ENCODE results near the gene SCRN1. TPM values are rescaled to one million over a fixed set of nuclear protein-coding genes. Genes with fewer than 3 reads are reported as not detected.

The SCRN1 gene
- polyA plus RNA-seq, 1 experiment, result 81.4 TPM

DNA sequence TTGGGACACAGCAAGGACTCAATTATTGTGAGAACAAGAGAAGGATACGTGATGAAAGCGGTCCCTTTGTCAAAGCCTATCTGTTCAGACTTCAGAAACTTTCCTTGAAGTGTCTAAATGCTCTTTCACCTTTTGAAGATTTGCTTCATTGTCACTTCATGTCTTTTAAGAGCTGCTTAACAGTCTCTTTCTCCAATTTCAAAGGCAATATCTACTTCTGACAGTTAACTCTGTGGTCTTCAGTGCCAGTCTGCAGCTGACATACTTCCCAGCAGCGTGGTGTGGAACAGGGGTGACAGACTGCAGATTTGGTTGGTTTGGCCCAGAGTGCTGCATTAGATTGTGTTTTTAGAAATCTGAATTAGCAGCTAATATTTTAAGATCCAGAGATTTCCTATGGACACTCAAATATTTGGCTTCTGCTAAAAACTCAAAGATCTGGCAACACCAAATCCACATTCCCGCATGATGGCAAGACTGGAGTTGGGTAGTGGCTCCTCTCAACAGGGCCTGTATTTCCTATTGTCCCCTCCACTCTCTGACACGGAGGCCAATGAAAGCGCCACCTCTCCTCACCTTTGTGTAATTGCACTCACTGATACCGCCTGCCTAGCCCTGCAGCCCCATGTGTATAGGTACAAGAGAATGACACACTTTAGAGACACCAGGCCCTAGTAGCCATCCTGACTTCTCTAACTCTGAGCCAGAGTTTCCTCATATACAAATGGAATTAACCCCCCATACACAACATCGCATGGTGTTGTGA lies 11.5 kb downstream of the SCRN1 start:
- no peaks in the 10 kb centered on the region for H3K27me3 ChIP-seq (ENCODE audit: control insufficient read depth, insufficient read depth, low read length)
- CTCF ChIA-PET, result interaction anchor here (1.2 to 1.5 kb wide), 2 partner anchors 10 to 84 kb away, joined by 3 to 6 read pairs; no protein-coding TSS in a partner anchor
- no peak overlapping the region for H3K4me3 ChIP-seq (ENCODE audit: low read depth, low read length)
- no peak for DNase-seq (ENCODE audit: low read depth)
- POLR2A ChIA-PET, result no interaction called here
- H3K36me3 ChIP-seq (ENCODE audit: control insufficient read depth, insufficient read depth, low read length), result no peaks in the 10 kb centered on the region; the same call in 1 of the 2 replicates
- TF ChIP-seq, protein P1, sequence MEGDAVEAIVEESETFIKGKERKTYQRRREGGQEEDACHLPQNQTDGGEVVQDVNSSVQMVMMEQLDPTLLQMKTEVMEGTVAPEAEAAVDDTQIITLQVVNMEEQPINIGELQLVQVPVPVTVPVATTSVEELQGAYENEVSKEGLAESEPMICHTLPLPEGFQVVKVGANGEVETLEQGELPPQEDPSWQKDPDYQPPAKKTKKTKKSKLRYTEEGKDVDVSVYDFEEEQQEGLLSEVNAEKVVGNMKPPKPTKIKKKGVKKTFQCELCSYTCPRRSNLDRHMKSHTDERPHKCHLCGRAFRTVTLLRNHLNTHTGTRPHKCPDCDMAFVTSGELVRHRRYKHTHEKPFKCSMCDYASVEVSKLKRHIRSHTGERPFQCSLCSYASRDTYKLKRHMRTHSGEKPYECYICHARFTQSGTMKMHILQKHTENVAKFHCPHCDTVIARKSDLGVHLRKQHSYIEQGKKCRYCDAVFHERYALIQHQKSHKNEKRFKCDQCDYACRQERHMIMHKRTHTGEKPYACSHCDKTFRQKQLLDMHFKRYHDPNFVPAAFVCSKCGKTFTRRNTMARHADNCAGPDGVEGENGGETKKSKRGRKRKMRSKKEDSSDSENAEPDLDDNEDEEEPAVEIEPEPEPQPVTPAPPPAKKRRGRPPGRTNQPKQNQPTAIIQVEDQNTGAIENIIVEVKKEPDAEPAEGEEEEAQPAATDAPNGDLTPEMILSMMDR (IDR thresholded peaks at IDR 0.05; ENCODE audit: insufficient read depth, low read depth, low read length), result no peak

DNA sequence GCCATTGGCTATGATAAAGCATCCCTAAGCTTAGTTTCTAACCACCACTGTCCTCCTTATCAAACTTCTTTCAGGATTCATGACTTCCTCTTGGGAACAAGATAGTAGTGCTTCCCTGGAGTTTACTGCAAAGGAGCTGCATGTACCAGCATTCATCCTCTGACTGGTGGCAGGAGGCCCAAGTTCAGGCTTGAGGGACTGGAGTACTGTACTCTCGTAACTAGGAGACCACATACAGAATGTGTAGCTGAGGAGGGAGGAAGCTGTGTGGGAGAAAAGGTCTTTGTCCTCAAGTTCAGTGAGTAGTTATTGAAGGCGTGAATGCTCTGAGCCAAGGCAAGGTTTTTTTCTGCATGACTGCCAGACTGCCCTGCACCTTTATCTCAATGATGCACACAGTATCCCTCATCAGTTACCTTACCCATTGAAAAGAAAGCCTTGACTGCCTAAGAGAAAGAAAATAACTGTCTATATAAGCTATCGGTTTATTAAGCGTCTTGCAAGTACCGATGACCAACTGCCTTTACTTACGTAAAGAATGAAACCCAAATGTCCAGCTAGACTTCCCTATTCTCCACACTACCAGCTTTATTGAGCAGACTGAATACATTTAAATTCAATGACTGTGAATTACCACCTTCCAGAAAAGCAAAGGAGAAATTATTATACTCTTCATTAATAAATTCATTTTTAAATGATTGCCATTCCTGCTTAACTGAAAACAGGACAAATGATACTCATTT lies 12.8 kb downstream of the SCRN1 start:
- H3K27me3 ChIP-seq (ENCODE audit: control insufficient read depth, insufficient read depth, low read length), result no peaks in the 10 kb centered on the region
- H3K36me3 ChIP-seq (ENCODE audit: control insufficient read depth, insufficient read depth, low read length), result no peaks in the 10 kb centered on the region; the same call in none of the 2 replicates
- DNase-seq (ENCODE audit: low read depth), result no peak
- TF ChIP-seq, protein P1 (IDR thresholded peaks at IDR 0.05; ENCODE audit: insufficient read depth, low read depth, low read length), result no peak
- H3K4me3 ChIP-seq (ENCODE audit: low read depth, low read length), result no peak overlapping the region
- ChIA-PET POLR2A (no interaction called here), CTCF (interaction anchor here (1.5 to 2.5 kb wide), 2 partner anchors 9 to 85 kb away, joined by 6 to 9 read pairs; no protein-coding TSS in a partner anchor)

DNA sequence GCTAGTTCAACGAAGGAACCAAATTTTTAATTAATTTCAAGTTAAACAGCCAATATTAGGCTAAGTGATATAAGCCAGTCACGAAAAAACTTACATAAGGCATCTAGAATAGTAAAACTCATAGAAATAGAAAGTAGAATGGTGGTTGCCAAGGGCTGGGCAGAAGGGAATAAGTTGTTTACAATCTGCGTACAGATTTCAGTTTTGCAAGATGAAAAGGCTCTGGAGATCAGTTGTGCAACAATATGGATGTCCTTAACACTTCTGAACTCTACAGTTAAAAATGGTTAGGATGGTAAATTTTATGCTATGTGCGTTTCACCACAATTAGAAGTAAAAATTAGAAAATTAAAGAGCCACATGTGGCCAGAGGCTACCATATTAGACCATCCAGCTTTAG lies 13.3 kb downstream of the SCRN1 start:
- DNase-seq (ENCODE audit: low read depth), result no peak
- no peak overlapping the region for H3K4me3 ChIP-seq (ENCODE audit: low read depth, low read length)
- TF ChIP-seq, protein P1 (IDR thresholded peaks at IDR 0.05; ENCODE audit: insufficient read depth, low read depth, low read length), result no peak
- H3K27me3 ChIP-seq (ENCODE audit: control insufficient read depth, insufficient read depth, low read length), result no peaks in the 10 kb centered on the region
- POLR2A ChIA-PET, result no interaction called here
- H3K36me3 ChIP-seq (ENCODE audit: control insufficient read depth, insufficient read depth, low read length), result no peaks in the 10 kb centered on the region; the same call in none of the 2 replicates
- CTCF ChIA-PET, result interaction anchor here (2.5 kb wide), 1 partner anchor 9 kb away, joined by 9 read pairs; no protein-coding TSS in a partner anchor

DNA sequence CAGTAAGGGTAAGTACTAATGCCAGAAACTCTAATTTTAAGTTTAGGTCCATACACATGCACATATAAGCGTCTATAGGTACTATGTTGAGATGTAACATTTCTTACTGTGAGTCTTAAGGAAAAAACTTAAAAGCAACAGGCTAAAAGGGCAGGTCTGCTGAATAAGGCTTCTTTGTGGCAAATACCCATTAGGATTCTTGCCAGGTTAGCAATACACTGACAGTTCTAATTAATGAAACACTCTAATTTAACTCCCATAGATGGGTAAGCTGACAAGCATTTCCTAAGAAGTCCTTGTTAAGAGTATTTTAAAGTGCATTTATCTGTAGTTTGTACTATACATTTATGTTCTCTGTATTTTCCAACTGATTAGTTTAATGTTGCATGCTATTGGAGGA lies 14.0 kb downstream of the SCRN1 start:
- ChIA-PET POLR2A (no interaction called here), CTCF (interaction anchor here (2.5 kb wide), 1 partner anchor 10 kb away, joined by 9 read pairs; no protein-coding TSS in a partner anchor)
- H3K4me3 ChIP-seq (ENCODE audit: low read depth, low read length), result no peak overlapping the region
- H3K36me3 ChIP-seq (ENCODE audit: control insufficient read depth, insufficient read depth, low read length), result no peaks in the 10 kb centered on the region; the same call in none of the 2 replicates
- no peak for DNase-seq (ENCODE audit: low read depth)
- TF ChIP-seq, protein P1 (IDR thresholded peaks at IDR 0.05; ENCODE audit: insufficient read depth, low read depth, low read length), result no peak
- no peaks in the 10 kb centered on the region for H3K27me3 ChIP-seq (ENCODE audit: control insufficient read depth, insufficient read depth, low read length)

DNA sequence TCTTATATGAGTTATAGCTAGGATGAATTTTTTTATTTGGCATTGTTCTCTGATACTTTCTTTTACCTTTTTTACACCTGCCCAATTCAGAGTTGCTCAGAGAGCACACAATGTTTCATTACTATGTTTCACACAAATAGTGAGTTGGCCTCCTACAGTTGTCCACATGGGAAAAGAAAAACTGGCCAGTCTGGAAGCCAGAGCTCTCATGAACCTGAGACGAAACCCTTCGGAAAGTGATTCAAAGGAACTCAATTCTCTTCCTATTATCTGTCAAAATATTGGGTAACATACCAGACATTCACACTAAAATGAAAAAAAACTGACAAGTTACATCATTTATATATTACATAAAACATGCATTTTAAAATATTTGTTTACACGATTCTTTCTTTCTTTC lies 15.3 kb downstream of the SCRN1 start:
- POLR2A ChIA-PET, result no interaction called here
- CTCF ChIA-PET, result no interaction called here
- Histone ChIP-seq H3K27me3 (ENCODE audit: control insufficient read depth, insufficient read depth, low read length) (no peaks in the 10 kb centered on the region), H3K4me3 (ENCODE audit: low read depth, low read length) (no peak overlapping the region), H3K36me3 (ENCODE audit: control insufficient read depth, insufficient read depth, low read length) (no peaks in the 10 kb centered on the region; the same call in none of the 2 replicates)
- TF ChIP-seq, protein P1 (IDR thresholded peaks at IDR 0.05; ENCODE audit: insufficient read depth, low read depth, low read length), result no peak
- no peak for DNase-seq (ENCODE audit: low read depth)
